Right hindlimb (tissue), 1 donor: ENCODE measurements around the gene NUDT2.
"Not testable (repeated sequence)": the region's sequence is repeated elsewhere in the genome, so short reads cannot be mapped to it uniquely, and the experiment has no call there.

Experiments used
- DNase-seq: peaks from one replicate; pipeline ENCODE4 v3.0.0-alpha.2; 2018

The NUDT2 gene

DNA sequence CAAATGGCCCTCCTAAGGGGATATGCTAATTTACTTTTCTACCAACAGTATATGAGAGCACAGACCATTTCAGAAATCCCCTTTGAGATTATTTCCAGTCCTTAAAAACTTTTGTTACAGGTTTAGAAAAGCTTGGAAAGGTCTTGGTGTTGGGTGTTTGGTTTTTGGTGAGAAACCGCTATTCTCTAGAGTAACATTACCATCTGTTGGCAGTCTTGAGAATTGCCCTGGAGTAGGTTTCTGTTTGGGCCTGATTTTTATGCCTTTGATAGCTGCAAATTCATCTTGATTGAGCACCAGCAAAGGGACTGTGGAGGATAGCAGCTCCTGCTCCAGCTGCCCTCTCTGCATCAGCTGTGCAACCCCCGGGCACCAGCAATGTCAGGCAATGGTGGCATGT, 8.0 kb downstream of the NUDT2 start:
- DNase-seq: no peak

DNA sequence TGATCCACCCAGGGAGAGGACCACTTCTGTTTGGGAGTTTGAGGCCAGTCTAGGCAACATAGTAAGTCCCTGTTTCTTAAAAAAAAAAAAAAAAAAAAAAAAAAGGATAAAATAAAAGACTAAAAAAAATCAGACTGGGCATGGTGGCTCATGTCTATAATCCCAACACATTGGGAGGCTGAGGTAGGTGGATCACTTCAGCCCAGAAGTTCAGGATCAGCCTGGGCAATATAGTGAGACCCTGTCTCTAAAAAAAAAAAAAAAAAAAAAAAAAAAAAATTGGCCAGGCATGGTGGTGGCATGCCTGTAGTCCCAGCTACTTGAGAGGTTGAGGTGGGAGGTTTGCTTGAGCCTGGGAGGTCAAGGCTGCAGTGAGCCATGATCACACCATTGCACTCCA, 8.7 kb downstream of the NUDT2 start:
- DNase-seq: not testable (repeated sequence)

DNA sequence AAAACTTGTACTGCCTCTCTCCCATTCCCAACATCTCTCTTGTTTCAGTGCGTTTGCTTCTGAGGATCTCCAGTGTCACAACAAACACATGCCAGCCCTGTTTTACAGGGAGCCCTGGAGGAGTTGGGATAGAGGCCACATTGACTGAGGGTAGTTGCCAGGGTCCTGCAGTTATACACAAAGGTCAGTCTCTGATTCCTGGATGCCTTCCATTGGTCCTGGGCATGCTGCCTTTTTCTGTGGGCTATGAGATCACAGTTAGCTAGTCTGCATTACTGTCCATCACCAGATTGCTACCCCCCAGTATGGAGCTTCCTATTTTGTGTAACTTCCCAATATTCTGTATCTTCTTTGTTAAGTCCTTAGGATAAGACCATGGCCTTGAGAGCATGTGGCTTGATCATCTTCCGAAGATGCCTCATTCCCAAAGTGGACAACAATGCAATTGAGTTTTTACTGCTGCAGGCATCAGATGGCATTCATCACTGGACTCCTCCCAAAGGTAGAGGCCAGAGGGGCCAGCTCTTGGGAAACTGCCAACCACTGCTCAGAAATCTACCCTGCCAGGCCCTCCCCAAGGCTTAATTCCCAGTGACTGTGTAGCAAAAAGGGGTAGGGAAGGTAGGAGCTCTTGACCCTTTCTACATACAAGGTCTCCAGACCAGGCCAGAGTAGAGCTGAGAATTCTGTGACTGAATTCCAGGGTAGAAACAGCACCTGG, 9.5 kb downstream of the NUDT2 start:
- DNase-seq: no peak

DNA sequence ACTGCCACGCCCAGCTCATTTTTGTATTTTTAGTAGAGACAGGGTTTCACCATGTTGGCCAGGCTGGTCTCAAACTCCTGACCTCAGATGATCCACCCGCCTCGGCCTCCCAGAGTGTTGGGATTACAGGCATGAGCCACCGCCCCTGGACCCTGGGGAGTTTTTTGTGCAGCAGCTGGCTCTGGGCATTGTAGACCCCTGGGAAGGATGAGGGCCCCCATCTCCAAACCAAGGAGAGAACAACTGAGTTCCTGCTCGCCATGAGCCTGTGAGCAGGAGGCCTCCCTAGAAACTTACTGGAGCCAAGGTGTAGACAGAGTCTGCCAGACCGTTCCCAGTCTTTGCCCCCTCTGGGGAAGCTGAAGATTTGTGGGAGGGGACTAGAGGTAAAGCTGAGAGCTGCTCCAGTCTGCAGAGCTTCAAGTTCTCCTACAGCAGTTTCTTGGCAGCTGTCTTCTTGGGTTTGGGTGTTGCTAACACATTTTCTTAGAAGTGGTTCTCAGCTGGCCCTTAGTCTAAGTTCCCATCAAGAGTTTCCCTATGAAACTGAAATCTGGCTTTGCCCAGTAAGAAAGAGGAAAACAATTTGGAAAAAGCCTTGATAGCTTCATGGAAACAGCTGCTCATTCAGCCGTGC, 12.4 kb downstream of the NUDT2 start:
- peak; percentile 48 for DNase-seq

DNA sequence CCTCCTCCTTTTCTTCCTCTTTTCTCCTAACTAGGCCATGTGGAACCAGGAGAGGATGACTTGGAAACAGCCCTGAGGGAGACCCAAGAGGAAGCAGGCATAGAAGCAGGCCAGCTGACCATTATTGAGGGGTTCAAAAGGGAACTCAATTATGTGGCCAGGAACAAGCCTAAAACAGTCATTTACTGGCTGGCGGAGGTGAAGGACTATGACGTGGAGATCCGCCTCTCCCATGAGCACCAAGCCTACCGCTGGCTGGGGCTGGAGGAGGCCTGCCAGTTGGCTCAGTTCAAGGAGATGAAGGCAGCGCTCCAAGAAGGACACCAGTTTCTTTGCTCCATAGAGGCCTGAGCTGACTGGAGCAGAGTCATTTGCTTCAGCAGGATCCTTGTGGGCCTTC, 13.7 kb downstream of the NUDT2 start:
- DNase-seq: peak; percentile 86

DNA sequence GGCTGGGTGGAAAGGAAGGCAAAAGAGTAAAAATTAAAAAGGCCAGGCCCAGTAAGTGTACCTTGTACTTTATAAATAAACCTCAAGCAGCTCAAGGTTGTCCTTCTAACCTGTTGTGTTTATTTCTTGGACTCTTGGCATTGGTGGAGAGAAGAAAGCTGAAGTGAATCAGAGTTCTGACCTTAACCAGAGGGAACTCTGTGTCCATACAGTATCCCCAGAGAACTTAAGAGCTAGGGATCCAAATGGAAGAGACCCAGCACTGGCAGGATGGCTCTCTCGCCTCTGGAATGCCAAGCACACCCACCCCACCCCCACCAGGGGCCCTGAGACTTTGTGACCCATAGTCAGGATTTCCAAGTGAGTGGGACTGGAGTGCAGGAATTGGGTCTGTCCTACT, 14.2 kb downstream of the NUDT2 start:
- DNase-seq: no peak

DNA sequence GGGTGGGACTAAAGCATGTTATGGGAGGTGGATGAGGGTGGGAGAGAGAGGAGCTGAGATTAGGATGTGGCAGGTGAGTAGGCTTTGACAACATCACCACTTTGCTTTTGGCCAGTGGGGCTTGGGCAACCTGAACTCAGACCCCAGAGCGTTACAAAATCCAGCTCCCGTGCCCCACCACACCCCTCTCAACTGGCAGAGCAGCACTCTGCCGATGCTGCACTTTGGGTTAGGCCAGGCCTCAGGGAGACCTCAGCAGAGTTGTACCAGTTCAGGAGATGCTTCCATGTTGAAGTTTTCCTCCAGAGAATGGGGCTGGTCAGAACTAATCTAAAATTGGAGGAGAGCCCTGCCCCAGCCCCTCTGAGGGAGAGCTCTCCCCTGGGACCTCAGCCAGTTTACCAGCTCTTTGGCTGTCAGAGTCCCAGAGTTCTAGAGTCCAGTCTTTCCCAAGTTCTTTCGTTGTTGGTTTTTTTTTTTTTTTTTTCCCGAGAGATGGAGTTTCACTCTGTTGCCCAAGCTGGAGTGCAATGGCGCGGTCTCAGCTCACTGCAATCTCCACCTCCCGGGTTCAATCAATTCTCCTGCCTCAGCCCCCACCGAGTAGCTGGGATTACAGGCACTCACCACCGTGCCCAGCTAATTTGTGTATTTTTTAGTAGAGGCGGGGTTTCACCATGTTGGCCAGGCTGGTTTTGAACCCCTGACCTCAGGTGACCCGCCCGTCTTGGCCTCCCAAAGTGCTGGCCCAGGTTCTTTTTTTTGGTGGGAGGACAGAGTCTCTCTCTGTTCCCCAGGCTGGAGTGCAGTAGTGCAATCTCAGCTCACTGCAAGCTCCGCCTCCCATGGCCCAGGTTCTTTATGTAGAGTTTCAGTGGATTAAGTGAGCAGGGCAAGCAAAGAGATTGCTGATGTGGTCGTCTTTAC, 17.8 kb downstream of the NUDT2 start:
- DNase-seq: no peak

DNA sequence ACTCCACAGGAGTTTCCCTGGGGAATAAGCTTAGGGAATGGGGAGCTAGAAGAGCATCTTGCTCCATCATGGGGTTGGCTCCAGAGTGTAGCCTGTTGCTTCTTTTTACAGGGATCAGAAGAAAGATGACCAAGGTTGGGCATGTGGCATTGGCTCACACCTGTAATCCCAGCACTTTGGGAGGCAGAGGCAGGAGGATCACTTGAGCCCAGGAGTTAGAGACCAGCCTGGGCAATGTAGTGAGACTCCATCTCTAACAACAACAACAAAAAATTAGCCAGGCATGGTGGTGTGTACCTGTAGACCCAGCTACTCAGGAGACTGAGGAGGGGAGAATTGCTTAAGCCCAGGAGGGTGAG, 18.4 kb downstream of the NUDT2 start:
- no peak for DNase-seq

DNA sequence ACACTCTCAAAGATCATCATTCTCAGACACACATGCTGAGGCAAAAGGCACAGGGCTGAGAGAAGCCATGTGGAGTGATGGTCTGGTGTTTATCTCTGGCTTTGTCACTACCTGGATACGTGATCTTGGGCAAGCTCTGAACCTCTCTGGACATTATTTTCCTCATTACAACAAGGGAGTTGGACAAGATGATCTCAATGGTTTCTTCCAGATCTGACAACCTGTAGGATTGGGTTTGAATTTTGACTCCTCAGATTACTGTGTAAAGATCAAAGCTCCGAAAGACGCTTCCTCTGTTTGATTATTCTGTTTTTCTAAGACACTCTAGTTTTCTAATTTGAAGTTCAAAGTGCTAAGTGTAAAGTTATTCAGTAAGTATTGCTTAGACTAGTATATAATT, 20.0 kb downstream of the NUDT2 start:
- no peak for DNase-seq

DNA sequence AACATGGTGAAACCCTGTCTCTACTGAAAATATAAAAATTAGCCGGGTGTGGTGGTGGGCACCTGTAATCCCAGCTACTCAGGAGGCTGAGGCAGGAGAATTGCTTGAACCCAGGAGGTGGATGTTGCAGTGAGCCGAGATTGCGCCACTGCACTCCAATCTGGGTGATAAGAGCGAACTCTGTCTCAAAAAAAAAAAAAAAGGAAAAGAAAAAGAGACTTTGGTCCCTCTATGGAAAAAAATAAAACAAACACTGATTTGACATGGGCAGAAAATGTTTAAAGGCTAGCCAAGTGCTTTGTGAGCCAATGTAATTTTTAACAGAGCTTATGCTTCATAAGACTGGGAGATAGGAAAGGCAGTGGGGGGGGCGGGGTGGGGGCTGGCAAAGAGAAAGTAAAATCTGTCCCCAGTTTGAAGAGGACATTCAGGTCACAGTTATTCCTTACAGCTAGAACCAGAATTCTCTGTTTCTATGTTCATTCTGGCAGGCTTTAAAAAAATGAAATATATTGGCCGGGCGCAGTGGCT, 22.8 kb downstream of the NUDT2 start:
- DNase-seq: not testable (repeated sequence)

DNA sequence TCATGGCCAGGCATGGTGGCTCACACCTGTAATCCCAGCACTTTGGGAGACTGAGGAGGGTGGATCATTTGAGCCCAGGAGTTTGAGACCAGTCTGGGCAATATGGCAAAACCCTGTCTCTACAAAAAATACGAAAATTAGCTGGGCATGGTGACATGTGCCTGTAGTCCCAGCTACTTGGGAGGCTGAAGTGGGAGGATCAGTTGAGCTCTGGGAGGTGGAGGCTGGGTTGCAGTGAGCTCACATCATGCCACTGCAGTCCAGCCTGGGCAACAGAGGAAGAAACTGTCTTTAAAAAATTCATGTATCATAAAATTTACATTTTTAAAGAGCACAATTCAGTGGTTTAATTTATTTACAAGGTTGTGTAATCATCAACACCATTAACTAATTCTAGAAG, 23.6 kb downstream of the NUDT2 start:
- DNase-seq: not testable (repeated sequence)

DNA sequence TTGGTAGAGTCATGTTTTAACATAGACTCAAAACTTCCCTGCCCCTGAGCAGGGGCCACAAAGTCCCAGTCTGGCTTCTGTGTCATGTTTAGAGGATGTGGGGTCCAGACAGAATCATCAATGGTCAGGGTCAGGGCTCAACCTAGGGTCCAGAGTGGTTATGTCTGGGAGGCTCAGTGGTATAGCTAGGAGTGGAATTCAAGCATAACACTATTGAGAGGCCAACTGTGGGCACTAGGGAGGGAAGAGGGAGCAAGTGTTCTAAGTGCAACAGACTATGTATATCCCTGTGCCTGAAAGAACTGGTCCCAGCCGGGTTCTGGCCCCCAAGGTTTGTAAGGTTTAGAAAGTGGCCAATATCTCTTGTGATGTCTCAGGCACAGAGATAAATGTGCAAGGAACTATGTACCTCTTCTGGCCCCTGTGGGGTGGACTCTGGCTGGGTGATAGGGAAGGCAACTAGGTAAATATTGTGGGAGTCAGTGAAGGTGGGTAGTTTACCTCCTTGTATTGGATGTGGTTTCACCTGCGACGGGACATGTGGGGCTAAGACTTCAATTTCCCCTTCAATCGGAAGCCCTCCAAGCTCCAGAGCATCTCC, 33.3 kb downstream of the NUDT2 start:
- DNase-seq: no peak

DNA sequence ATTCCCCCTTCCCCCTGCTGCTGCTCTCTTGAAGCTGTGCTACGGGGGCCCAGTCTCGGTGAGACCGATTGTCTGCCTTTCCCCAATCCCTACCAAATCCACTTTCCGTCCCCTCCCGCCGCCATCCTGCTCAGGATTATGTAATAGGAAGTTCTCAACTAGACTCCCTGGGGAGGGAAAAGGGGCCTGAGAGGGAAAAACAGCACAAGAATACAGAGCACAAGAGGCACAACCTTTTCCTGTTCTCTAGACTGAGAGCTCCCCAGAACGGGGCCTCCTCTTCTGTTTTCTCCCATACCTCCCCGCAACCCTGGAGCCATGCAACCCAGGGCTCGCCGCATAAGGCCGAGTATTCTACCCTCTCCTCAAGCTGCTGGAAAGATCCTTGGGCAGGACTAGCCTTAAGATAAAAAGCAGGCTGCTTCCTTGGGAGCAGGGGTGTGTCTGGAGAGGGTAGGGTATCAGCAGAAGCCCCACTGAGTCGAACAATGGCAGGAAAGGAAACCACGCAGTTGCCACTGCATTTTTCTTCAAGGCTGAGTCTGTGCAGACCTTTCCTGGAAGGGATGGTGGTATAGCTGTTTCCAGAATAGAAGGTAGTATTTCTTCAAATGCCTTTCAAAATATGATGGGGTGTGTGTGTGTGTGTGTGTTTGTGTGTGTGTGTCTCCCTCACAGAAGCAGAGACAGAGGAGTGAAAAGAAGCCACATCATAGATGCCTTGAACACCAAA, 34.4 kb downstream of the NUDT2 start:
- DNase-seq: peak; percentile 85

DNA sequence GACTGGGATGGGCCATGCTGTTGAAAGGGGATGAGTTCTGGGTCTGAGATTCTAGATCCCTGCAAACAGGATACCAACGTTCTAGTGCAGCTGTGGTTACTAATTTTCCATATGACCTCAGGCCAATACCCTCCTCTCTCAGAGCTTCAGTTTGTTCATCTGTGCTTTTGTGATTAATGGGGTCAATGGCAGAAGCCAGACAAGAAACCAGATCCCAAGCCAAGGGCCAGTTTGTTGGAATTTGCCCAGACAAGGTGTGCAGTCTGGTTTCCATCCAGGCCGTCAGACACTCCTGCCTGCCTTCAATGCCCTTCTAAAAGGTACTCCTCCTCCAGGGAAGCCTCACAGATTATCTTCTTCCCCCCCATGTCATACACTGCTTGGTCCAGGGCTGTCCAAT, 35.9 kb downstream of the NUDT2 start:
- DNase-seq: no peak

DNA sequence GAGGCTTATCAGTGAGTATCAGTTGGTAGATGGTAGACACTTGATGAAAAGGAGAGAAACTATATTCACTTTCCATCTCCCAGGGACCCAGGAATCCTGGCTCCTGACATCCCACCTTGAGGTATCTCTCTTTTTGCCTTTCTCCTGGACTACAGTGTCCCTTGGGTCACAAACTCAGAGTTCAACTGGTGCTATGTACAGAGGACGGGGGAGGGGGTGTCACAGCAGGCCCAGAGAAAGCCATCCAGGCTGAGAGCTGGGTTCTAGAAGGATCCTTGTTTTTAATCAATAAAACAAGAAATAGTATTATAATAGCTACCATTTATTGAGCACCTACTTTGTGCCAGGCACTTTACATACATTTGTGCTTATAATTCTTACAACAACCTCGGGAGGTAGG, 37.0 kb downstream of the NUDT2 start:
- no peak for DNase-seq

DNA sequence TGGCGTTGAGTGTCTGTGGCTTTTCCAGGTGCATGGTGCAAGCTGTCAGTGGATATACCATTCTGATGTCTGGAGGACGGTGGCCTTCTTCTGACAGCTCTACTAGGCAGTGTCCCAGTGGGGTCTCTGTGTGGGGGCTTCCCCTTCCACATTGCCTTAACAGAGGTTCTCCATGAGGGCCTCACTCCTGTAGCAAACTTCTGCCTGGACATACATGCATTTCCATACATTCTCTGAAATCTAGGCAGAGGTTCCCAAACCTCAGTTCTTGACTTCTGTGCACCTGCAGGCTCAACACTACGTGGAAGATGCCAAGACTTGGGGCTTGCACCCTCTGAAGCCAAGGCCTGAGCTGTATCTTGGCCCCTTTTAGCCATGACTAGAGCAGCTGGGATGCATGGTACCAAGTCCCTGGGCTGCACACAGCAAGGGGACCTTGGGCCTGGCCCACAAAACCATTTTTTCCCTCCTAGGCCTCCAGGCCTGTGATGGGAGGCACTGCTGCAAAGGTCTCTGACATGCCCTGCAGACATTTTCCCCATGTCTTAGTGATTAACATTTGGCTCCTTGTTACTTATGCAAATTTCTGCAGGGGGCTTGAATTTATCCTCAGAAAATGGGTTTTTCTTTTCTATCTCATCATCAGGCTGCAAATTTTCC, 38.5 kb downstream of the NUDT2 start:
- DNase-seq: not testable (repeated sequence)

DNA sequence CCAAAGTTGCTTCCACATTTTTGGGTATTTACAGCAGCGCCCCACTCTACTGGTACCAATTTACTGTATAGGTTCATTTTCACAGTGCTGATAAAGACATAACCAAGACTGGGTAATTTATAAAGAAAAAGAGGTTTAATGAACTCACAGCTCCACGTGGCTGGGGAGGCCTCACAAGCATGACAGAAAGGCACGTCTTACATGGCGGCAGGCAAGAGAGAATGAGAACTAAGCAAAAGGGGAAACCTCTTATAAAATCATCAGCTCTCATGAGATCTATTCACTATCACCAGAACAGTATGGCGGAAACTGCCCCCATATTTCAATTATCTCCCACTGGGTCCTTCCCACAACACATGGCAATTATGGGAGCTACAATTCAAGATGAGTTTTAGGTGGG, 39.4 kb downstream of the NUDT2 start:
- not testable (repeated sequence) for DNase-seq

DNA sequence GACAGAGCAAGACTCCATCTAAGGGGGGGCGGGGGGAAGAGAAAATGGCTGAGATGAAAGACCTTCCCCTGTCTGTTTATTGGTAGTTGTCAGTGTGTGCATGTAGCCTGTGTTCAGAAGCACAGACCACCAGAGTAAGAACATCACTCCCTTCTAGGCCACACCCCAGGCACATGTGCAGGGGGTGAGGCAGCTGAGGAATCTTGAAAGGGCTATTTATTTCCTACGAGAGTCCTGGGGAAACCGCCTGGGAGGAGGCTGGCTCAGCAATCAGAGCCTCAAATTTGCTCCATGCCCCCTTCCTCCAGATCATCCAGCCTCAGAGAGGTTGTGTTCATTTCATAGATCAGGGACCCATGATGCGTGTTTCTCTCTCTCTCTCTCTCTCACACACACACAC, 40.3 kb downstream of the NUDT2 start:
- DNase-seq: no peak

DNA sequence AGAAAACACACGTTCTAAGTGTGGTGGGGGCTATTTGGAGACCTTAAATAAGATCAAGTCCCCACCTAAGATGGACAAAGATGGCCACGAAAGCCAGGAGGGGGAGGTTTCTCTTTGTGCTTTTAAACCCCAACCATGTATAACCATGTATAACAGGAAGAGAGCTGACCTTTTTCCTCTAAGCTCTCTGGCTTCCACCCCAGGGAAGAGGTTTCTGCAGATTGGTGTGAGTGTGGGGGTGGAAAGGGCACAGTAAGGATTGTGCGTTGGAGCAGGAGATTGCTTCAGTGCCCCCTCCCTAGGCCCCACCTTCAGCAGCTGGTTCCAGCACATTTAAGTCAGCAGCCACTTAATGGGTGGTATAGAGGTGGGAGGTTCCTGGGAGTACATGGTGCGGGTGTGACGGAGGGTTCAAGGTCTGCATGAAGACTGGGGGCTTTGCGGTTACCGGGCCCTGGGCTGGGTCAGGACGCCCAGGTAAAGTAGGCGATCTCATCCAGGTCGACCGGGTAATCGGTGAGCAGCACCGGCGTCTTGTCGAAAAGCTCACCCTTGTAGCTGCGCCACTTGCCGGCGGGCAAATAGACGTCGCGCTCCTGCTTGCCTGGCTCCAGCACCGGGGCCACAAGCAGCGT, 41.1 kb downstream of the NUDT2 start:
- DNase-seq: no peak

DNA sequence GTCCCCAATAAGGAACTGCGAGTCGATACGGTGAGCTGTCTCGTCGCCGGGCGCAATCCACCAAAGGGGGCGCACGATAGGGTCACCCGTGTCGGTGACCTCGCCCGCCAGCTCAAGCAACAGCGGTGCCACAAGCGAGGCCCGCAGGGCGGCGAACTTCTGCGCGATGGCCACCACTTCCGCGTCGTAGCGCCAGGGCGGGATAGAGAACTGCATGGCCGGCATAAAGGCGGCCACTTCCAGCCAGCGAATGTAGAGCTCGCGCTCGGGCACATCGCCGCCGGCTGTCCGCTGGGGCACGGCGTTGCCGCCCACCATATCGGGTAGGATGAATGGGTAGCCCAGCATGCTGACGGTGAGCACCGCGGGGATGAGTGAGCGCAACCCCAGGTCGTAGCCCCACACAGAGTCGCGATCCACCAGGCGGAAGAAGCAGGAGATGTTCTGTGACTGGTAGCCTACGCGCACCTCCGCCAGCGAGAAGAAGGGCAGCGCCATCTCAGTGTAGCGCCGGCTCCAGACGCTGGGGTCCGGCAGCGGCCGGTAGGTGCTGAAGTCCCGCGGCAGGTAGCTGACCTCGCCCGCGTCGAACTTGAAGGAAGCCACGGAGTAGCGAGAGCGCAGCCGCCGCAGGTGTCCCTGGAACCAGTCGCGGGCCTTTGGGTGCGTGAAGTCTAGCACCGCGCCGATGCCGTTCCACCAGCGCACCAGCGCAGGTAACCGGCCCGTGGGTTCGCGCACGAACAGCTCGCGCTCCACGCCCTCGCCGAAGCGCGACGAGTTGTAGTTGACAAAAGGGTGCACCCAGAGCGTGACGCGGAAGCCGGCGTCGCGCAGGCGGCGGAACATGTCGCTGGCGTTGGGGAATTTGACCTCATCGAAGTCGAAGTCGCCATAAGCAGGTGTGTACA, 41.9 kb downstream of the NUDT2 start:
- no peak for DNase-seq
